ENCODE results near the gene CHMP4B. TPM values are rescaled to one million over a fixed set of nuclear protein-coding genes. Genes with fewer than 3 reads are reported as not detected.

Gene CHMP4B
- total RNA-seq, 1 donor from 2014 or later, result 56.0 TPM

DNA sequence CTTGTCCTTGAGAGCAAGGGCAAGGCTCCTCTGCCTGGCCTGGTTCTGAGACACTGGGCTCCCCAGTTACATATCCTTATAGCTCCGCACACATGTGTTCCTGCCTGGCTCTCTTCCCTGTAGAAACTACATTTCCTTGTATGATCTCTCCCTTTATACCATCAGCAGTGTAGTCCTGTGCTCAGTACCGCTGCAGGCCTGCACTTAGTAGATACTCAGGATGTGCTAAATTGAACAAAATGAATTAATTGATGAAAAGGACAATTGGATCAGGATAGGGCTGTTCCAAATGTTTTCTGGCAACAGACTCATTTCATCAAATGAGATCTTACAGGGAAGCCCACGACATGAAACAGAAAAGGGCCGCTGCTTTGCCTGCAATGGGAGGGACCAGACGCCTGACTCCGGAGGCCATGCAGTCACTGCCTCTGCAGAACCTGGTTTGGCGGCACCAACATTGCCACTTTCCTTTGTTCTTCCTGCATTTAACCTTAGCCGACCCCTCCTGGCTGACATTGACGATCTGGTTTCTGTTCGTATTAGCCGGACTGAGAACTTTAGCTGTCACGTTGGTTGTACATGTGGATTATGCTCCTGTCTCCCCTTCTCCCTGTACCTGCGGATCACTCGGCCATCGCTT, 53.3 kb downstream of the CHMP4B start:
- no peak for DNase-seq

GRCh38 chr20:33865761-33866370, 54.7 kb downstream of the CHMP4B start:
- DNase-seq, result no peak

DNA sequence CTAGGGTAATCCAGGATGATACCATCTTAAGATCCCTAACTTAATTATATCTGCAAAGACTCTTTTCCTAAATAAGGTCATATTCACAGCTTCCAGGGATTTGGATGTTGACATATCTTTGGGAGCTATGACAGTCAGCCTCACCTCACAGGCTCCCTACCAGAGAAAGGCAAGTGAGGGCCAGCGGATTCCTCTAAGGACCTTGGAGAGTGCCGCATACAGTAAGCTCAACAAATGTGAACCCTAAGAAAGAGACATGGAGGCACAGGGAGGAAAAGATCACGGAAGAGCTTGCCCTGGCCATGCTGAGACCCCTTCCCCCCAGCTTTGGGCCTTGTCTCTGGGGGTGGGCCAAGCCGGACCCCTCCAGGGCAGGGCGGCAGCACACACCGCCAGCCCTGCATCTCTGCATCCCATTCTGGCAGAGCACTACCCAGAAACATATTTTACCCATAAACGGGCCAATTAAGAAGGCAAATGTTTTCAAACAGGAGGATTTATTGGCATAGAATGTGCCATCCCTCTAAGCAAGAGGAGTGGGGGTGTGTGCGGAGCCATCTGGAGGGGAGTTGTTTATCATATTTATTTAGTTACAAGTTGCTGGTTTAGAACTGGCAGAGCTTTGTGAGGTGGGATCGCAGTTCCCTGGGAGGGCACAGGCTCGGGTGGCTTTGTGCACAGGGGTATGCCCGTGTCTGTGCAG, 55.4 kb downstream of the CHMP4B start:
- DNase-seq, result no peak

DNA sequence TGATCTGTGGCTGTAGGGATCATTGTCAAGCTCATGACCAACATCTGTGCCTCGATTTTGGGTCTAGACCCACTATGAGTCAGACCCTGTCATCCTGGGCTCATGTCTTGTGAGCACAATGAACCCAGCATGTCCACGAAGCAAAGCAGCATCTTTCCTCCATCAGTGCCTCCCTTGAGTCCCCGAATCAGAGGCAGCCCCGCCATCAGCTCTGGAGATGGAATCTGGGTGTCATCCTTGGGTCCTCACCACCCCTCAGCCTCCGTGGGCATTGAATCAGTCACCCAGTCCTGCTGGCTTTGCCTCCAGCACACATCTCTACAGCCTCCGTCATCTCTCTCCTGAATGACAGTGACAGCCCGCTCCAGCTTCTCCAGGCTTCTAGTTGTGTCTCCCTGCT, 56.9 kb downstream of the CHMP4B start:
- DNase-seq, result no peak

DNA sequence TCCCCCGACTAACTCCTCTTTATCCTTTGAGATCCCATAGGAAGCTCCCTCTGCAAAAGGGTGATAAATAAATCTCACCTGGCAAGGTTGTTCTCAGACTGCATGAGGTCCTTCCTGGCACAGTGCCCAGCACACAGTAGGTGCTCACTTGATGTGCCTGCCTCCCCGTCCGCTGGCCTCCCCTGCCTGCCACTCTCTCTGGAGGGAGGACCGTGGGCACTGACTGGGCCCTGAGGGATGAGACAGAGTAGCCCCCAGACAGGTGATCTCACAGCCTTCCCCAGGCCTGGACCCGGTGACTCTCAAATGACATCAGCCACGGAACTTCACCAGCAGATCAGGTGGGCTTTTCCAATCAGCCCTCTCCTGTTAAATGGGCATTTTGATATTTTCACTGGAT, 57.4 kb downstream of the CHMP4B start:
- DNase-seq, result no peak

- DNase-seq, result no peak
Observed at GRCh38 chr20:33869283-33869682, 58.1 kb downstream of the CHMP4B start.

GRCh38 chr20:33871362-33871761, 60.2 kb downstream of the CHMP4B start:
- DNase-seq, result peak; percentile 27

GRCh38 chr20:33874129-33874528, 63.0 kb downstream of the CHMP4B start:
- DNase-seq, result no peak

DNA sequence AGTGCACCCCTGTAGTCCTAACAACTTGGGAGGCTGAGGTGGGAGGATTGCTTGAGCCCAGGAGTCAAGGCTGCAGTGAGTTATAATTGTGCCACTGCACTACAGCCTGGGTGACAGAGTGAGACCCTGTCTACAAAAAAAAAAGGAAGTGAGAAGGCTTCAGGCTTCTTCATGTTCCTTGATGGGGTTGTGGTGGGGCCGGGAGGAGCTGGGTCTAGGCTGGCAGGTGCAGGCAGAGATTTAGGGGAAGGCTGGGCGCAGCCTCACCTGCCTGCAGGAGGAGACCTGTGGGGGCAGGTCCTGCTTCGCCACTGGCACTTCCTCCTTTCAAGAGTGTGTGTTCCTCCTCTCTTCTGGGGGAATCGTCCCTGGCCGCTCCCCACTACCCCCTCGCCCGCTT, 63.9 kb downstream of the CHMP4B start:
- DNase-seq, result no peak

GRCh38 chr20:33875534-33876026, 64.4 kb downstream of the CHMP4B start:
- no peak for DNase-seq

DNA sequence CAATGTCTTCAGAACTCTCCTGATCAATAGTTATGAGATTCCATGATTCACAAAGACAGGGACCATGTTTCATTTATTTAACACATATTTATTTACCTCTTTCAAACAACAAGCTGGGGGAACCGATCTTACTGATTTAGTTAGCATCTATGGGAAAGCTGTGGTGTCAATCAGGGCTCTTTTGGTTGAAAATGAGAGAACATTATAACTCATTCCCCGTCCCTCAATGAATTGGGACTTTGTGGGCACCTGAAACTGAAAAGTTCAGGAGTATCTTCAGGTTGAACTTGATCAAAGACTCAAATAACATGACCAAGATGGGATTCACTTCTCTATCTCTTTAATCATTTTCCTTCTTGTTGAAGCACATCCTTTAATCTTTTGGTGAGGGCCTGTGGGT, 67.4 kb downstream of the CHMP4B start:
- DNase-seq, result no peak

DNA sequence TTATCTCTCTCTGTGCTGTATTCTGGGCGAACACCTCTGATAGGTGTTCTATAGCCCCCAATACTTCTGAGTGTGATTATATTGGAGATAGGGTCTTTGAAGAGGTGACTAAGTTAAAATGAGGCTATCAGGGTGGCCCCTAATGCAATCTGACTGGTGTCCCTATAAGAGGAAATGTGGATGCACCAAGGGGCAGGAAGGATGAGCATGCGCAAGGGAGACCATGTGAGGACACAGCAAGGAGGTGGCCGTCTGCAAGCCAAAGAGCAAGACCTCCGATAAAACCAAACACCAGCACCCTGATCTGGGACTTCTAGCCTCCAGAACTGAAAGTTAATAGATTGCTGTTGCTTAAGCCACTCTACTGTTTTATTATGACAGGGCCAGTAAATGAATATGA, 69.2 kb downstream of the CHMP4B start:
- no peak for DNase-seq

GRCh38 chr20:33881989-33882388, 70.8 kb downstream of the CHMP4B start:
- no peak for DNase-seq

DNA sequence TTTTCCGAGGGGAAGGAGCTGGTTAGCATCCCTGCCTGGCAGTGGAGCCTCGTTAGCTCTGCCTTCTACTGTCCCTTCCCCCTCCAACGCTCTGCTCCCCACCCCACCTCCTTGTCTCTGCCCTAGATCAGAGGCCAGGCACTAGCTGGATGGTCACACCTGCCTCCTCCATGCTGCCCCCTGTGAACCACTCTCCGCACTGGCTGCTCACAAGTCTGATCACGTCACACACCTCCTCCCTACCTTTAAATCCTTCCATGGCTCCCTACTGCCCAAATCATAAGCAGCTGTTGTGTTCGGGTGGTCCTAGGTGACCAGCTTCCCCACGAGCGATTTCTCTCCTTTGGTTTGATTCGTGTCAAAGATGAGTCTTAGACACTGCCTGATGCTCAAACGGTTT, 71.3 kb downstream of the CHMP4B start:
- no peak for DNase-seq

DNA sequence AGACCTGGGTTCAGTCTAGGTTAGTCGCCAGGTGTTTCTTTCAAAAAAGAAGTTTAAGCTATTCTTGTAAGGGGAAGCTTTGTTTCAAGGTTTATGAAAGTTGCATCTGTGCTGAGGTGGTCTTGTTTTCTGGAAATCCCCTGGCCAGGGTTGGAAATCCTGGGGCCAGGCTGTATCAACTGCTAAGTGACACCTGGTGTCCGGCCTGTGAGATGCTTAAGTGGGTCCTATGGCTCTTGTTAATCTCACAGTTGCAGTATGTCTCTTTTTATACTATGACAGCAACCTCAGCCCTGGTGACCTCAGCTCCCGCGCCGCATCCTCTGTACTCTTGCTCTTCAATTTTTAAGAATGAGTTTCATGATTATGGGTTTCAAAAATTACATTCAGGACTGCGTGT, 72.0 kb downstream of the CHMP4B start:
- no peak for DNase-seq

DNA sequence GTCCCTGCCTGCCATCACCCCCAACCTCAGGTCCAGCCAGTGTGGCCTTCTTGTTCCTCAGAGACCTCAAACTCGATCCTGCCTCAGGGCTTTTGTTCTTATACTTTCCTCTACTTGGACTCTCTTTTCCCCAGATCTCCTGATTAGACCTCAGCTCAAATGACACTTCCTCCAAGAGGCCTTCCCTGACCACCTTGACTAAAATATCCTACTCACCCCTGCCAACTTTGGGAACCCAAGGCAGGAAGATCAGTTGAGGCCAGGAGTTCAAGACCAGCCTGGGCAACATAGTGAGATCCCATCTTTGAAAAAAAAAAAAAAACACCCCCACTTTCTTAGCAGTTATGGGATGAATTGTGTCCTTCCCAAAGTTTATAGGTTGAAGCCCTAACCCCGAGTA, 73.5 kb downstream of the CHMP4B start:
- no peak for DNase-seq

GRCh38 chr20:33889312-33889711, 78.2 kb downstream of the CHMP4B start:
- DNase-seq, result no peak

DNA sequence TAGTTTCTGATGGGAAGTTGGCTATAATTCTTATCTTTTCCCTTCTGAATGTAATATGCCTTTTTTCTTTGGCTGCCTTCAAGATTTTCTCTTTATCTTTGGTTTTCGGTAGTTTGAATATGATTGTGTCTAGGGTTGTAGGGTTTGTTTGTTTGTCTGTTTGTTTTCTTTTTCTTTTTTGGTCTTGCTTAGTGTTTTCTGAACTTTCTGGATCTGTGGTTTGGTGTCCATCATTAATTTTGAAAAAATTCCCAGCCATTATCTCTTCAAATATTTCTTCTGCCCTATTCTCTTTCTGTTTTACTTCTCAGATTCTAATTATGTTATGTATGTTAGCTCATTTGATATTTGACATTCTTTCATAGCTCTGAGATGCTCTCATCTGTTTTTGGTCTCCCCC, 79.4 kb downstream of the CHMP4B start:
- DNase-seq, result no peak

DNA sequence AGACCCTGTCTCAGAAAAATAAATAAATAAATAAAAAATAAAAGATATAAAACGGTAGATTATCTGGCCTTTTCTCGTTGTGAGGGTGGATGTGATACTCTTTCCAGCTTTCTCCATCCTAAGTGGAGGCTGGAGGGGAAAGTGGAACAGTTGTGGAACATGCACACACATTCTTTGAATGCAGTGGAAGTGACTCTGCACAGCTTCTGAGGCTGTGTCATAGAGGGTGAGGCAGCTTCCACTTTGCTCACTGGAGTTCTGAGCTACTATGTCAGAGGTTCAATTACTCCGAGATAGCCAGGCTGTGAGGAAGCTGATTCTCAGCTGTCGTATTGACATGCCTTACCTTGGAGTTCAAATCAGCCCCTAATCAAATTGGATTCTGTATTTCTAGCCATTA, 82.2 kb downstream of the CHMP4B start:
- DNase-seq, result no peak

- DNase-seq, result no peak
Observed at GRCh38 chr20:33894798-33895197, 83.7 kb downstream of the CHMP4B start.

DNA sequence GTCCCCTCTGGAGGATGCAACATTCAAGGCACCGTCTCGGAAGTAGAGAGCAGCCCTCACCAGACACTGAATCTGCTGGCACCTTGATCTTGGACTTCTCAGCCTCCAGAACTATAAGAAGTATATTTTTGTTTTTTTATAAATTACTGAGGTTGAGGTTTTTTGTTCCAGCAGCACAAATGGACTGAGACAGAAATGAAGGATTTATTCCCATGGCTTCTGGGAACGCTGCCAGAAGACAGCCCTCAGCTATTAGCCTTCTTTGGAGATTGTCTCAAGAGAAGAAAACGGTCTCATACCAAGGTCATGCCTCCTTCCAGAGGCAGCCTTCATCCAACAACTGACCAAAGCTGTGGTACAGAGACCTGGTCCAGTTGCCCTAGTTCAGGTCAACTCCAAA, 85.4 kb downstream of the CHMP4B start:
- peak; percentile 19 for DNase-seq

DNA sequence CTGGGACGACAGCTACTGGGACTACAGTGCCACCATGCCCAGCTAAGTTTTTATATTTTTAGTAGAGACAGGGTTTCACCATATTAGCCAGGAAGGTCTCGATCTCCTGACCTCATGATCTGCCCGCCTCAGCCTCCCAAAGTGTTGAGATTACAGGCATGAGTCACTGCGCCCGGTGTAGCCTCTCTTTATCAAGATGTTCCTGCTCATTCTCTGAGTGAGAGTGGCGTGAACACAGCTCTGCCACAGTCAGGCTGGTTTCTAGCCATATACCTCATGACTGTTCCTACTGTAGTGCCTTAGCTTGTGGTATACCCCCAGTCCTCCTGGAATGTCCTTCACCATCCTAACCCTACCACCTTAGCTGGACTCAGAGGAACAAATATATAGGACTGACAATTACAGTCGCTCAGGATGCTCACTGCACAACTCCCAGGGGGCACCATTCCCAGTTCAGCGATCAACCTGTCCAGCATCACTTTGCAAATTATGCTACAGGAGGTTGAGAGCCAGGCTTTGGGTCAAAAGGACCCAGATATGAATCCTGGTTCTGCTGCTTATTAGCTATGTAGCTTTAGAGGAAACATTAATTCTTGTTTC, 86.3 kb downstream of the CHMP4B start:
- no peak for DNase-seq

- DNase-seq, result no peak
Observed at GRCh38 chr20:33899106-33899505, 88.0 kb downstream of the CHMP4B start.

All from tongue (tissue), 2 donors.